ENCODE data around the gene FRS3.

FRS3 gene

DNA sequence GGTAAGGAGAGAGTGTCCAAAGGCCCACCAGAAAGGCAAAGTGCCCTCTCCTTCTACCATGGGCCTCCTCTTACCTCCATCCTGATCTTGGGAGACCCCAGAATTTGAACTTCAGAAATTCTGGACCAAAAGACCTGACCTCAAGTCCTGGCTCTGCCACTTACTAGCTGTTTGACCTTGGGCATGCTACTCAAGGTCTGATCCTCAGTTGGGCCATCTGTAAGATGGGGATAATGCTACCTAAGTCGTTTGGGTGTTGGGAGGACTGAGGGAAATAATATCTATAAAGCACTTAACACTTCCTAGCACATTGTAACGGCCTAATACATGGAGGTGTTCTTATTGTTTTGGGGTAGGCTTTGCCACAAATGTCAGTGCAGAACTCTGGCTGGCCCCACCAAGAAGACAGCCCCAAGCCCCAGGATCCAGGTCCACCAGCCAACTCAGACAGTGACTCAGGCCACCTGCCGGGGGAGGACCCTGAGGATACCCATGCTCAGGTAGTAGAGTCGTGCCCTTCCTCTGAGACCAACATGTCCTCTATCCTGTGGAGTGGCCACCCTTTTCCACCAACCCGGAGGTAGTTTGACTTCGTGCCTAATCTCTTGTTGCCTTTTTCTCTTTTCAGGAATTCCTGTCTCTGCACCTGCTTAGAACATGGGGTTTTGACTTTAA lies 3.5 kb upstream of the FRS3 start:
- H3K9me3 Mint-ChIP-seq, result no peaks in the 10 kb centered on the region
- DNase-seq, result no peak
- H3K27ac Mint-ChIP-seq, result peak overlapping the region in 1 of 2 donors; percentile 0
- H3K4me3 Mint-ChIP-seq, result no peak overlapping the region
- peaks cover 32% of the 10 kb centered on the region for H3K4me1 Mint-ChIP-seq
- ATAC-seq, result no peak
- H3K27me3 Mint-ChIP-seq, result peaks cover 10% of the 10 kb centered on the region

DNA sequence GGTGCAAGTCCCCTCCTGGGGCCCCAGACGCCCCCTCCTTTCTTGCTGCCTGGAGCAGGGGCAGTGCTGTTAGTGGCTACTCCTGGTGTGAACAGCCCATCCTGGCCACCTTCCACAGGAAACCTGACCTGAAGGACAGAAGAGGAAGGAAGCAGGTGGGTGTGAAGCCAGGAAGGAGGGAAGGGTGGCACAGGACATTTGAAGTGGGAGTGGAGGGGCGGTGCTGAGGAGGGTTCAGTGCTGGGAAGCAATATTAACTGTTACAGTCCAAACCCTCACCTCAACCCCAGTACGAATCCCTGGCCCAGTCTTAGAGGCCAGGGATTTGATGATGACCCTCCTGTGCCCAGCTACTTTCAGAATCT lies 1.6 kb upstream of the FRS3 start:
- Mint-ChIP-seq H3K27ac (no peak overlapping the region), H3K4me1 (peaks cover 33% of the 10 kb centered on the region), H3K4me3 (peak overlapping the region; percentile 60 to 75), H3K9me3 (no peaks in the 10 kb centered on the region), H3K27me3 (peaks cover 10% of the 10 kb centered on the region)
- ATAC-seq (no peak), DNase-seq (no peak)

DNA sequence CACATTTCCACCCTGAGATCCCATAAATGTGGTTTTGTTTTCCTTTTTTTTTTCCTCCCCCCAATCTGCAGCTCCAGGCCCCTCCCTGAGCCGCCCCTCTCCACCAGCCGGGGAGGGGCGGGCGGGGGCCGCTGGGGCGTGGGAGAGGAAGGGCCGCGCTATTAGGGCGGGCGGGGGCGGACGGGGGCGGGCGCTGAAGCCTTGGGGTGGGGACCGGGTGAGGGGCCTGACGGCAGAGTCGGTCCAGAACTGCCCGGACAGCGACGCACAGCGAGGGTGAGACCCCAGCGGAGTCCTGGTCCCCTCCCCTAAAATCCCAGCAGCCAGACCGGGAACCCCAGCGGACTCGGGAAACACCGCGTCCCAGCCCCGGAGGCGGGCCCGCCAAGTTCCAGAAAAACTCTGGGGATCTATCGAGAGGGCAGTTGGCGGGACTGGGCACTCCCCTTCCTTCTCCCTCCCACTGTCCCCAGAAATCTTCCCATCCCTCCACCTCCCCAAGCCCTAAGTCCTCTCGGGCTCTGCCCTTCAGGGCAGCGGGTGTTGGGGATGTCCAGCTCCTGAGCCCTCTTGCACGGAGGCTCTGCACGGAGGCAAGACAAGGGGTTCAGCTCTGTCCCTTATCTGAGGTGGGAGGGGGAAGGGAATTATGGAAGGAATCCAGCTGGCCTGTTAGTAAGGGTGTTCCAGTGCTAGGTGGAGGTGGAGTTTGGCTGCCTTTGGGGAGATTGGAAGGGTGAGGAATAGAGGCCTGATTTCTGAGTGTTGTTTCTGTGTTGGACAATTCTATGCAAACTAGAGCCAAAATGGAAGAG lies 1.1 kb upstream of the FRS3 start, which contains the start of gene PRICKLE4:
PRICKLE4 (plus strand) TSS at position 232 of the 815 bp plus-strand sequence. CDS start 2,692 bp downstream, outside the sequence.
- H3K4me1 Mint-ChIP-seq, result peaks cover 27% of the 10 kb centered on the region
- peak within 1 kb of the TSS; percentile 52 to 78 for H3K27ac Mint-ChIP-seq
- H3K27me3 Mint-ChIP-seq, result peaks cover 10% of the 10 kb centered on the region
- no peaks in the 10 kb centered on the region for H3K9me3 Mint-ChIP-seq
- ATAC-seq (no peak), DNase-seq (no peak)
- H3K4me3 Mint-ChIP-seq, result peak within 1 kb of the TSS; percentile 92 to 94

DNA sequence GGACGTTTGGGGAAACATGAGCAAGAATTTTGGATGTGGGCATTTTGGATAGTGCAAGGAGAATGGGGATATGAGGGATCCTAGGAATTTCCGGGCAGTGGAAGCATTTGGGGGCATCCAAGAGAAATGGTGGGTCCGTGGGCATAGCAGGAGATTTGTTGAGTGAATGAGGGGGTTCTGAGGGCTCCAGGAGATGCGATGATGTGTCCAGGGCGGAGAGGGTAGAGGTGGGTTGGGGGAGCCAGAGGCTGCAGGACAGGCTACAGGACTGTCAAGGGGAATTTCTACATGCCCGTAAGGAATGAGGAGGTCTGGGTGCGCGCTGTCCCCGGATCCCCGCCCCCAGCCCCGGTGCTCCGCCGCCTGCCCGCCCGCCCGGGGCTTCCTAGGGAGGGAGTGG lies 364 bp downstream of the FRS3 start:
- peak overlapping the region; percentile 86 for H3K4me3 Mint-ChIP-seq
- ATAC-seq (no peak), DNase-seq (no peak)
- H3K9me3 Mint-ChIP-seq, result no peaks in the 10 kb centered on the region
- H3K27me3 Mint-ChIP-seq, result peaks cover 10% of the 10 kb centered on the region
- peak overlapping the region; percentile 57 to 94 for H3K27ac Mint-ChIP-seq
- peaks cover 25% of the 10 kb centered on the region for H3K4me1 Mint-ChIP-seq

DNA sequence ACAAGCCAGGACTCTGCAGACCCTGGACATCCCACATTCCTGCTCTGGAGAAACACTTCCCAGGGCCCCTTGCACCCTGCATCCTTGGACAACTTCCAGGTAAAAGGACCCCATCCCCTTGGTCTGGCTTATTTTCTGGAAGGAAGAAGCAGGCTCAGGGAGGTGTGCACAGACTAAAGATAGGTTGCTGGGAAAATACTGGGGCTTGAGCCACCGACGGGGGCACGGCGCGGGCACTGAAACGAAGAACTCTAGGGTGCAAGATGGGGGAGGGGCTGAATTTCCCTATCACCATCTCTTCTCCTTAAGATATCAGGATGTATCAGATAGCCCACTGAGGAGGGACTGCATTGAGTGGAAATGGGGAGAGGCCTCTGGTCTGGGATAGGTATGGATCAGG lies 805 bp downstream of the FRS3 start:
- DNase-seq, result no peak
- no peak for ATAC-seq
- Mint-ChIP-seq H3K27ac (peak overlapping the region; percentile 57 to 82), H3K4me1 (peaks cover 25% of the 10 kb centered on the region), H3K4me3 (peak overlapping the region; percentile 86), H3K9me3 (no peaks in the 10 kb centered on the region), H3K27me3 (peaks cover 10% of the 10 kb centered on the region)

DNA sequence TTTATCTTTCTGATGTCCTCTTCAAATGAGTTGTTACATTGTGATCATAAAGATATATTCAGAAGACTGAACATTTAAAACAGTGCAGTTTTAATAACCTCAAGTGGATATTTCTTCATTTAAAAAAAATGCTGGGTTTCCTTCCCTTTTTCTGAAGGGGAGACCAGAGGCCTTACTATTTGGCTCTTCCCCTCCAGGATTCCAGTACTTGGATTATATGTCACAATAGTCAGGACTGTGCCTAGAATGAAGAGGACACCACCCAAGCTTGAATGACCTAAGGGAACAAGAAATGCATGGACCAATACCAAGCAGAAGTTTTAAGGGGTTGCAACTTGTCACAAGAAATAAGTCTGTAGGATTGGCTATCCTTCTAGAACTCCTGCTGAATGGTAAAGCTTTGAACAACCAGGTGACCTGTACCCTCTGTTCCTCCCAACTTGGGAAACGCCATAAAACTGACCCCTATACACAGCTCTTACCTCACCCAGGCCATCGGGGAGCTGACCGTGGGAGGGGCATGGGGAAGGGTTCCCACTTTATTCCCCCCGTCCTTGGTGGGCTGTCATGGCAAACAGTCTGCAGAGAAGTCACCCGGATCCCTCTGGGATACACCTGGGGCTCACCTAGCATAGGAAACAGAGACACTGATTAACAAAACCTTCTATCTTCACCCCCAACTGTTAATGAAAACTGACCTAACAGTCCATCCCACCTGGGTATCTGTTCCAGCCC lies 2.0 kb downstream of the FRS3 start:
- no peak for DNase-seq
- Mint-ChIP-seq H3K9me3 (no peaks in the 10 kb centered on the region), H3K27ac (no peak overlapping the region), H3K4me3 (no peak overlapping the region), H3K4me1 (peaks cover 25% of the 10 kb centered on the region), H3K27me3 (peaks cover 10% of the 10 kb centered on the region)
- no peak for ATAC-seq

DNA sequence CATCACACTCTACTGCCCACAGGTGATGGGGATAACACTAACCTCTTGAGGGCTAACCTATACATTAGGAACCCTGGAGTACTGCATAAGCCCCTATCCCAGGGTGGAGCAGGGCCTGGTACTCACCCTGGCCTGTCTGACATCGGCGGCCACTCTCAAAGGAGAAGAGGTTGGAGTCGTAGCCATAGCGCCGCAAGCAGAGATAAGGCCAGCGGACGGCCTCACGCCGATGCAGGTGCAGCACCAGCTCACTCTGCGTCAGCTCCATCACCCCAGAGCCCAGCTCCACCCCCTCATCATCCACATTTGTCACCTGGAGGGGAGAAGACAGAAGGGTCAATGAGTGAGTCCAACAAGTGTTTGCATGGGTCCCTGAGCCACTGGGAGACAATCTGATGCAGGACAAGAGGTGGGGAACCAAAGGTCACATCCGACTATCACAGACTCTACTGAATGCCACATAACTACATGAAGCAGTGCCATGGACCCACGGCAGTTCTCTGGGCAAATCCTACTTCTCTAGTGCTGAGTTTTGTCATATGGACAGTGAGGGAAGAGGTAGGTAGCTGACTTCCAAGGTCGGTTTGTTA lies 4.3 kb downstream of the FRS3 start:
- H3K27me3 Mint-ChIP-seq, result no peaks in the 10 kb centered on the region
- no peak overlapping the region for H3K4me3 Mint-ChIP-seq
- DNase-seq (no peak), ATAC-seq (no peak)
- no peak overlapping the region for H3K27ac Mint-ChIP-seq
- H3K4me1 Mint-ChIP-seq, result peaks cover 13% of the 10 kb centered on the region
- H3K9me3 Mint-ChIP-seq, result no peaks in the 10 kb centered on the region

DNA sequence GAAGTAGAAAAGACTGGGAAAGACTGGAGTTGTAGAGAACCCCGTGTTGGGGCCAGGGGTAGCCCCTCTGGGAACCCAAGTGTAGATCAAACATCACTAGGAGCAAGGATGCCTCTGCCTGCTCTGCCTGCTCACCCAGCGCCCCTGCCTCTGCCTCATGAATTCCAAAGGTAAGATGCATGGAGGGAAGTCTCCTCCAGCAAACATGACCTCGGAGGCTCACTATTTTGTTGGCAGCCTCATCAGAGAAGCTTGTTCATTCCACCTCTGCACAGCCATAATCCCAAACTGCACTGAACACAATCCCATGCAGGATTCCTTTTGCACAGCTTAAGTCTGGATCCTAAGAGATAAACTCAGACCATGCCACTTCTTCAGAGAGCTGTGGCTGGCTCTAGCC lies 4.9 kb downstream of the FRS3 start:
- Mint-ChIP-seq H3K27ac (no peak overlapping the region), H3K27me3 (no peaks in the 10 kb centered on the region), H3K4me3 (no peak overlapping the region), H3K9me3 (no peaks in the 10 kb centered on the region), H3K4me1 (peaks cover 13% of the 10 kb centered on the region)
- ATAC-seq (no peak), DNase-seq (no peak)

DNA sequence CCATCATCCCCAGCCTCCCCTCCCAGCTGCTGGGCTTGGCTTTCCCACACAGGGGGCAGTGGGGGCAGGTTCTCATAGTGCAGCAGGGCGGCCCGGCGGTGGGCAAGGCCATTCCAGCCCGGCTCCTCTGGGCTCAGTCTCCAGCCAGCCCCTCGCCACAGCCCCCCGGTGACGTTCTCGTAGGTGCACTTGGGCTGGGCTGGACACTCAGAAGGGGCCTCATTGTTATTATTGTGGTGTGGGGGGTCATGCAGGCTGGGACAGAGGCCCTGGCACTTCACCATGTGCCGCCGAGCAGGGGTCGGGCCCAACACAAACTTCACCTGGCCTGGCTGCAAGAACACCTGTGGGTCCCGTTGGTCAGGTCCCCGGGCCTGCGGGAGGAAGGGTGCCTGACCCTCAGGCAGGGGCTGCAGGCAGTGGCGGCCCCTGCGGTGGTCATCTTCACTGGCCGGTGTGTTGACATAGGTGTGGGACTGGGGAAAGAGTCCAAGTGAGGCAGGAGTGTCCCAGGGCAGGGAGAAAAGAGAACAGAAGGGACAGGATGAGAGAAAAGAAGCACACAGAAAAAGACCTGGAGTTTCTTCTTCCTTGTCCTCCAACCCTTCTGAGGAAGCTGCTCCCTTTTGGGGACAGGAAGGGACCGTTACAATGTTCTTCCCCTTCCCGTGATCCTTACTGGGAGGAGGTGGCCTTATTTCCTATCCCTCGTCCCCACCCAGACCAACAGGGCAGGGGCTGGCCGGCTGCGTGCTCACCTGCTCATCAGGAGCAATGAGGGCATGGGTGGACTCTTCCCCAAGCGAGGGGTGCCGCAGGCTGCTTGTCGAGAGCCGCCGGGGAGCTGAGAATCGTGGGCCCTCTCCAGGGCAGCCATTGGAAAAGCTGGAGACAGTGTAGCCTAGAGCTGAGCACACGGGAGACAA lies 8.4 kb downstream of the FRS3 start:
- no peak for ATAC-seq
- DNase-seq, result no peak
- H3K4me3 Mint-ChIP-seq, result no peak overlapping the region
- H3K27me3 Mint-ChIP-seq, result no peaks in the 10 kb centered on the region
- peaks cover 17% of the 10 kb centered on the region for H3K4me1 Mint-ChIP-seq
- H3K9me3 Mint-ChIP-seq, result no peaks in the 10 kb centered on the region
- no peak overlapping the region for H3K27ac Mint-ChIP-seq

DNA sequence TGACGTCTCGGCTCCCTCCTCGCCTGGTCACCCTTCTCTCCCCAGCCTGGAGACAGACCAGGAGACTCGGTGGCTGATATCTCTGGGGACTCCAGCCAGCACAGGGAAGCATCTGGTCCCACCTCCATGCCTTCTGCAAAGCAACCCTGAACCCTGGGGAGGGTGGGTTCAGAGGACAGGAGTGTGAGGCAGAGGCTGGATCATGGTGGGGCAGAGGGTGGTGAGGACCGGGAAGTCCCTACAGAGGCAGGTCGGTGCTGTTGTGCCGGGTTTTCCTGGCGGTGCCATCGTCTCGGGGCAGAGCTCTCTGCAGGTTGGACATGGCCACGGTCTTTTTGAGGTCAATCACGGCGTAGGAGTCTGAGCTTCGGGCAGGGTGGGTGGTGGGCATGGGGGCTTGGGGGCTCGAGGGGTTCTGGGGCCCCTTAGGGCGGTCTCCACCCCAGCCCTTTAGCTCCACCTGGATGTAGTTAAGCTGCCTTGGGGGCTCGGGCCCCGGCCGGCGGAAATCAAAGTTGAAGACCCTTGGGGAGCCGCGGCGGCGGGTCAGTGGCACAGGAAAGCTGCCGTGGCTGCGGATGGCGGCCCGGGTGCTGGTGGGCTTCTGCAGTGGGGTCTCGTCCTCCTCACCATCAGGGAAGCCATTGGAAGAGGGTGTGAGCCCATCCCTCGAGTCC lies 9.2 kb downstream of the FRS3 start:
- Mint-ChIP-seq H3K9me3 (no peaks in the 10 kb centered on the region), H3K27ac (no peak overlapping the region), H3K4me3 (no peak overlapping the region), H3K4me1 (peaks cover 17% of the 10 kb centered on the region), H3K27me3 (no peaks in the 10 kb centered on the region)
- ATAC-seq, result no peak
- DNase-seq, result no peak

DNA sequence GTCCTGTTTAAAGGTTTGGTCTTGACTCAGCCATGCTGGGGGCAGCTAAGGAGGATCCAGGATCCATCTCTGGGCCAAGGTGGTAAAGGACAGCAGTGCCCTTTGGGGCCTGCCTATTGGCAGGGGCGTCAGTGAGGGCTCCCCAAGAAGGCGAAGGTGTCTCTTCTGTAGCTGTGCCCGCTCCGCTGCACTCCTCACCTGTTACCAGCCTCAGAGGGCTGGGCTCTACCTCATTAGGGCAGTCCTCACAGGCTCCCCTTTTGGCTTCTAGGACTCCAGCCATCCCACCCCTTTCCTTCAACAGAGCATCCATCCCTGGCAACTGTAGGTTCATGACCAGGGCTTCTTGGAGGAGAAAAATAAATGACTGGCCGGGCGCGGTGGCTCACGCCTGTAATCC lies 10.3 kb downstream of the FRS3 start:
- Mint-ChIP-seq H3K27ac (peak overlapping the region in 1 of 2 donors; percentile 57), H3K4me3 (no peak overlapping the region), H3K9me3 (no peaks in the 10 kb centered on the region), H3K4me1 (peaks cover 17% of the 10 kb centered on the region), H3K27me3 (no peaks in the 10 kb centered on the region)
- ATAC-seq (no peak), DNase-seq (no peak)

DNA sequence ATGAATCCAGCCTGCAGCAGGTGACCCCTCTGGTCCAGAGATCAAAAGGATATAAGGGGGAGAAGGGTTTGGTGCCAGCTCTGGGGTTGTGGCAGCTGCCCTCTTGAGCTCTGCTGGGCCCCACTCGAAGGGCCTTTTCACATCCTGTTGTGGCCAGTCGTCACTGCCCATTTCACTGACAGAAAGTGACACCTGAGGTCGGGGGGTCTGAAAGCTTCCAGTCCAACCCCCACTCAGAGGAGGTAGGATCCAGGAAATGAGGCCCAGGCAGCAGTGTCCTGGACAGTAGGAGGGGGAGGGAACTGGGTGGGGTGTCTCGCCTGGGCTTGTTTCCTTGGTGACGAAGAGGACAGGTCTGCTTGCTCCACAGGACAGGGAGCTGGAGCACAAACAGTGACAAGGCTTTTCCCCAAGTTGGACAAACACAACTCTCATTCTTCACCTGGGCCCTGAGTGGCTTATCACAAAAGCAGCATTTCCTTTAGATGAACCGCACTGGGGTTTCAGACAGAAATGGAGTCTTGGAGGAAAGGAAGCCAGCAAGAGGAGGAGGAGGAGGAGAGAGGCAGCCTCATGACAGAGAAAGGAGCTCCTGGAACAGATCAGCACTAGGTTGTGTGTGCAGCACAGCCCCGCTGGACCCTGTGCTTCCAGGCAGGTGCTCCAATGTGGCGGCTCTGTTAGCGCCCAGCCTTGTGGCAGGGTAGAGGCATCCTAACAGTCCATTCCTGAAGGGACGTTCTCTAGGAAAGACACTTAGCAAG lies 11.0 kb downstream of the FRS3 start:
- Mint-ChIP-seq H3K4me3 (peak overlapping the region in 1 of 2 donors; percentile 12), H3K9me3 (no peaks in the 10 kb centered on the region), H3K27me3 (no peaks in the 10 kb centered on the region), H3K27ac (peak overlapping the region; percentile 42 to 90), H3K4me1 (peaks cover 17% of the 10 kb centered on the region)
- DNase-seq (no peak), ATAC-seq (peak; percentile 50)

DNA sequence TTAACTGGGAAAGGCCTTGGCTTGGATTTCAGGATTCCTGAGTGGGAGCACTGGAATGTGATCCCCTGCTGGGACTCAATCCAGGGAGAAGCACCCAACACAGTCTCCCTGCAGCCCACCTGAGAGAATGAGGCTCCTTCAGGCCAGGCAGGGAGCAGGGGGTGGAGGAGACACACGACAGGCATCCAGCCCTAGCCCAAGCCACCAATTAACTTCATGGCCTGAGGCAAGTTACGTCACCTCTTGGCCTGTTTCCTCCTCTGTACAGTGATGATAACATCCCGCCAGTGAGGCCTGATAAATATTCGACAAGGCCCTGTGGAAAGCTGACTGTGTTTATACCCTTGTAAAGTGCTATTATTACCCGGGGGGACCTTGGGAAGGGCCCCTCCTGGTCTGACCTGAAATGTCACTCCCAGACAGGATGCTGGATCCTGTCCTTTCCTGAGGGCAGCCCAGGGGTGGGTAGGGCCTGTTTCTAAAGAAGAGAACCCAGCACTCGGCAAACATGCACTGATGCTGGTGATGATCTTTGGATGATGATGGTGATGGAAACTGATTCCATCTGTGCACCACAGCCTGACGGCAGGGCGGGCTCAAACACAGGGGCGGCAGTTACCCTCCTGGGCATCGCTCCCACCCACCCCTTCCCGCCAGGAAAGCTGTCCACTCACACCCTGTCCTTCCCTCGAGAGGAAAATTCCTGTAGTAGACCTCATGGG lies 12.4 kb downstream of the FRS3 start:
- peak overlapping the region in 1 of 2 donors; percentile 62 for H3K27ac Mint-ChIP-seq
- DNase-seq, result no peak
- H3K4me1 Mint-ChIP-seq, result peaks cover 17% of the 10 kb centered on the region
- no peak for ATAC-seq
- H3K9me3 Mint-ChIP-seq, result no peaks in the 10 kb centered on the region
- H3K27me3 Mint-ChIP-seq, result no peaks in the 10 kb centered on the region
- no peak overlapping the region for H3K4me3 Mint-ChIP-seq
